ENCODE data around the gene TRAPPC8.

Gene TRAPPC8

GRCh38 chr18:31860488-31860887, 82.4 kb downstream of the TRAPPC8 start:
- H2AFZ ChIP-seq (ENCODE audit: low read length): no peak overlapping the region
- no peaks in the 10 kb centered on the region; the same call in 1 of the 2 replicates for H3F3A ChIP-seq (ENCODE audit: insufficient read depth, low read length)
- no peak overlapping the region for H3K27ac ChIP-seq (ENCODE audit: low read depth, low read length, poor library complexity, severe bottlenecking)
- H3K79me2 ChIP-seq (ENCODE audit: insufficient read depth, low read length): no peaks in the 10 kb centered on the region
- H3K9me2 ChIP-seq (ENCODE audit: low read depth, low read length): no peaks in the 10 kb centered on the region
- H3K4me3 ChIP-seq (ENCODE audit: low read depth, low read length, poor library complexity, severe bottlenecking): no peak overlapping the region
- H3K9me3 ChIP-seq (ENCODE audit: low read length): no peaks in the 10 kb centered on the region
- H3K27me3 ChIP-seq (ENCODE audit: insufficient read depth, low read length): no peaks in the 10 kb centered on the region
- no peak overlapping the region for H3K9ac ChIP-seq (ENCODE audit: low read length)
- no peaks in the 10 kb centered on the region for H3K4me1 ChIP-seq (ENCODE audit: insufficient read depth, low read length, severe bottlenecking)
- TF ChIP-seq, protein P1, sequence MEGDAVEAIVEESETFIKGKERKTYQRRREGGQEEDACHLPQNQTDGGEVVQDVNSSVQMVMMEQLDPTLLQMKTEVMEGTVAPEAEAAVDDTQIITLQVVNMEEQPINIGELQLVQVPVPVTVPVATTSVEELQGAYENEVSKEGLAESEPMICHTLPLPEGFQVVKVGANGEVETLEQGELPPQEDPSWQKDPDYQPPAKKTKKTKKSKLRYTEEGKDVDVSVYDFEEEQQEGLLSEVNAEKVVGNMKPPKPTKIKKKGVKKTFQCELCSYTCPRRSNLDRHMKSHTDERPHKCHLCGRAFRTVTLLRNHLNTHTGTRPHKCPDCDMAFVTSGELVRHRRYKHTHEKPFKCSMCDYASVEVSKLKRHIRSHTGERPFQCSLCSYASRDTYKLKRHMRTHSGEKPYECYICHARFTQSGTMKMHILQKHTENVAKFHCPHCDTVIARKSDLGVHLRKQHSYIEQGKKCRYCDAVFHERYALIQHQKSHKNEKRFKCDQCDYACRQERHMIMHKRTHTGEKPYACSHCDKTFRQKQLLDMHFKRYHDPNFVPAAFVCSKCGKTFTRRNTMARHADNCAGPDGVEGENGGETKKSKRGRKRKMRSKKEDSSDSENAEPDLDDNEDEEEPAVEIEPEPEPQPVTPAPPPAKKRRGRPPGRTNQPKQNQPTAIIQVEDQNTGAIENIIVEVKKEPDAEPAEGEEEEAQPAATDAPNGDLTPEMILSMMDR (IDR thresholded peaks at IDR 0.05; ENCODE audit: low read length): no peak
- TF ChIP-seq EZH2 (IDR thresholded peaks at IDR 0.05; ENCODE audit: borderline replicate concordance, low read length): no peak
- no peak overlapping the region for H3K4me2 ChIP-seq (ENCODE audit: low read length)
- no peaks in the 10 kb centered on the region for H4K20me1 ChIP-seq (ENCODE audit: insufficient read depth, low read length)
- peaks cover 64% of the 10 kb centered on the region; the same call in 1 of the 2 replicates for H3K36me3 ChIP-seq (ENCODE audit: insufficient read depth, low read length)

- Histone ChIP-seq H3K27ac (ENCODE audit: low read depth, low read length, poor library complexity, severe bottlenecking) (no peak overlapping the region), H3K9me2 (ENCODE audit: low read depth, low read length) (no peaks in the 10 kb centered on the region), H3K79me2 (ENCODE audit: insufficient read depth, low read length) (no peaks in the 10 kb centered on the region), H2AFZ (ENCODE audit: low read length) (no peak overlapping the region), H3K27me3 (ENCODE audit: insufficient read depth, low read length) (no peaks in the 10 kb centered on the region), H3K36me3 (ENCODE audit: insufficient read depth, low read length) (peaks cover 74% of the 10 kb centered on the region), H3K9ac (ENCODE audit: low read length) (no peak overlapping the region), H3K9me3 (ENCODE audit: low read length) (no peaks in the 10 kb centered on the region), H3K4me1 (ENCODE audit: insufficient read depth, low read length, severe bottlenecking) (no peaks in the 10 kb centered on the region), H3K4me2 (ENCODE audit: low read length) (no peak overlapping the region), H4K20me1 (ENCODE audit: insufficient read depth, low read length) (no peaks in the 10 kb centered on the region), H3K4me3 (ENCODE audit: low read depth, low read length, poor library complexity, severe bottlenecking) (no peak overlapping the region), H3F3A (ENCODE audit: insufficient read depth, low read length) (no peaks in the 10 kb centered on the region; the same call in 1 of the 2 replicates)
- TF ChIP-seq EZH2 (IDR thresholded peaks at IDR 0.05; ENCODE audit: borderline replicate concordance, low read length): no peak
- TF ChIP-seq, protein P1 (IDR thresholded peaks at IDR 0.05; ENCODE audit: low read length): no peak
These were observed 85.3 kb downstream of the TRAPPC8 start for GRCh38 chr18:31857526-31858106.

GRCh38 chr18:31850844-31851243, 92.1 kb downstream of the TRAPPC8 start:
- H3K36me3 ChIP-seq (ENCODE audit: insufficient read depth, low read length): peaks cover 74% of the 10 kb centered on the region
- H3K4me2 ChIP-seq (ENCODE audit: low read length): no peak overlapping the region

More at GRCh38 chr18:31850844-31851243, 92.1 kb downstream of the TRAPPC8 start:
- H3F3A ChIP-seq (ENCODE audit: insufficient read depth, low read length): no peaks in the 10 kb centered on the region
- H3K9me3 ChIP-seq (ENCODE audit: low read length): no peaks in the 10 kb centered on the region
- TF ChIP-seq EZH2 (IDR thresholded peaks at IDR 0.05; ENCODE audit: borderline replicate concordance, low read length): no peak
- TF ChIP-seq, protein P1 (IDR thresholded peaks at IDR 0.05; ENCODE audit: low read length): no peak
- H2AFZ ChIP-seq (ENCODE audit: low read length): no peak overlapping the region
- no peaks in the 10 kb centered on the region for H3K9me2 ChIP-seq (ENCODE audit: low read depth, low read length)
- no peak overlapping the region for H3K4me3 ChIP-seq (ENCODE audit: low read depth, low read length, poor library complexity, severe bottlenecking)
- H3K9ac ChIP-seq (ENCODE audit: low read length): no peak overlapping the region
- no peaks in the 10 kb centered on the region for H3K79me2 ChIP-seq (ENCODE audit: insufficient read depth, low read length)
- H3K4me1 ChIP-seq (ENCODE audit: insufficient read depth, low read length, severe bottlenecking): no peaks in the 10 kb centered on the region
- H3K27ac ChIP-seq (ENCODE audit: low read depth, low read length, poor library complexity, severe bottlenecking): no peak overlapping the region
- no peaks in the 10 kb centered on the region for H3K27me3 ChIP-seq (ENCODE audit: insufficient read depth, low read length)
- no peaks in the 10 kb centered on the region for H4K20me1 ChIP-seq (ENCODE audit: insufficient read depth, low read length)
